NB4 (cell line): Measurements from ENCODE around the gene KRTAP5-7.

Source experiments
- CTCF ChIP-seq: IDR thresholded peaks from one replicate; pipeline ENCODE4 v1.5.1; 2012; ENCODE audit warnings: low read depth, low read length
- MAX ChIP-seq: IDR thresholded peaks from 2 replicates; pipeline ENCODE4 v1.6.1; 2011; ENCODE audit warnings: low read depth, low read length
- MYC ChIP-seq: IDR thresholded peaks from 2 replicates; pipeline ENCODE4 v1.6.1; 2011; ENCODE audit warnings: low read depth, low read length
- POLR2A ChIP-seq: IDR thresholded peaks from 2 replicates; pipeline ENCODE4 v1.6.1; 2011; ENCODE audit warnings: mild to moderate bottlenecking; ENCODE audit not compliant: insufficient read length; ENCODE audit errors: extremely low read depth

GRCh38 chr11:71577469-71578004 is 50.5 kb downstream of the KRTAP5-7 start:
- TF ChIP-seq CTCF (no peak), POLR2A (no peak), MAX (no peak), MYC (no peak)
